SH-SY5Y (cell line): ENCODE results near the gene SLC1A2.

Experiments
- GATA2 ChIP-seq: IDR thresholded peaks from 2 replicates; pipeline ENCODE4 v1.6.1; 2011; ENCODE audit warnings: mild to moderate bottlenecking, low read depth, low read length
- GATA3 ChIP-seq: IDR thresholded peaks from 2 replicates; pipeline ENCODE4 v1.6.1; 2011; ENCODE audit warnings: low read depth, mild to moderate bottlenecking, low read length, moderate library complexity

- no peak for TF ChIP-seq GATA2
- no peak for TF ChIP-seq GATA3
Measured at GRCh38 chr11:35262735-35263134, 156.6 kb downstream of the SLC1A2 start.
